Measurements from ENCODE around the gene TBCD.

- TF ChIP-seq EZH2 (IDR thresholded peaks at IDR 0.05; ENCODE audit: low read length, missing control alignments), result no peak
- no peak for TF ChIP-seq CTCF (conservative IDR thresholded peaks at IDR 0.05 in 1 of 2, IDR thresholded peaks at IDR 0.05 in 1 of 2; ENCODE audit: low read depth in 1 of 2, low read length in 2 of 2)
Observed at GRCh38 chr17:82812058-82812457, 60.2 kb downstream of the TBCD start.

All from fibroblast of lung (primary cell).